Stomach (tissue), 4 donors: ENCODE results near the gene STK4.

Experiments
- CTCF ChIP-seq, 7 experiments: fragments of 450-650 bp in 4 of 7; fragments of 200-600 bp in 3 of 7; sonication (generic) in 3 of 7; IDR thresholded peaks; one replicate each; pipeline ENCODE4 v1.5.1; 2016 to 2019; ENCODE audit warnings: antibody characterized with exemption in 7 of 7, control low read depth in 2 of 7, mild to moderate bottlenecking in 1 of 7
- POLR2A ChIP-seq, 4 donors: fragments of 450-650 bp; IDR thresholded peaks; one replicate each; pipeline ENCODE4 v1.6.1; 2016; ENCODE audit warnings: antibody characterized with exemption in 4 of 4, control low read depth in 2 of 4, mild to moderate bottlenecking in 1 of 4, moderate library complexity in 1 of 4
- POLR2AphosphoS5 ChIP-seq, 3 donors: sonication (generic); formaldehyde crosslinking; IDR thresholded peaks; one replicate each; pipeline ENCODE4 v1.6.1; 2016; ENCODE audit warnings: antibody characterized with exemption in 3 of 3

GRCh38 chr20:44976698-44977097 lies 10.4 kb downstream of the STK4 start:
- TF ChIP-seq POLR2AphosphoS5 (IDR thresholded peaks at IDR 0.05) (no peak), POLR2A (IDR thresholded peaks at IDR 0.05) (no peak), CTCF (IDR thresholded peaks at IDR 0.05) (no peak)
